HepG2 (cell line): ENCODE measurements around the gene FGD5. TPM values are rescaled to one million over a fixed set of nuclear protein-coding genes. Genes with fewer than 3 reads are reported as not detected.

Source experiments
- ATAC-seq: fragments of 200-7000 bp; cut with Tn5 transposase; 3 replicates; pipeline ENCODE4 v1.9.1; 2020; ENCODE audit warnings: mild to moderate bottlenecking, moderate library complexity
- BruUV-seq: library from RNA; stranded (reverse); fragments of 400-500 nt; replicated peaks from 2 replicates; lab custom pipeline; 2021; lab: Mats Ljungman, UMichigan
- CTCF ChIA-PET: fragments of 300-600 bp; formaldehyde crosslinking; extraction: SDS; loops from one replicate; lab custom pipeline; 2021; ENCODE audit warnings: low total read pairs, inconsistent platforms, low intra/inter-chr PET ratio; lab: Yijun Ruan, JAX
- POLR2A ChIA-PET: fragments of 350-600 bp; sonication (Branson Sonifier 250); formaldehyde crosslinking; loops from one replicate; lab custom pipeline; 2020; ENCODE audit warnings: antibody characterized with exemption, inconsistent platforms; lab: Yijun Ruan, JAX
- DNase-seq: peaks from one replicate; pipeline ENCODE4 v3.0.0-alpha.2; 2015; ENCODE audit warnings: low spot score
- FAIRE-seq: peaks from 3 replicates; lab custom pipeline; 2011; peaks lifted over from hg19 to GRCh38; lab: Jason Lieb, UNC
- H2AFZ ChIP-seq: one replicate; pipeline ENCODE4 v1.6.1; 2011; ENCODE audit warnings: low read length, inconsistent platforms
- H3K27ac ChIP-seq: fragments of 300-600 bp; 3 replicates; pipeline ENCODE4 v1.8.0; 2011; ENCODE audit warnings: mixed run types, mild to moderate bottlenecking, mixed read lengths, low read length, inconsistent platforms; ENCODE audit not compliant: insufficient read depth; ENCODE audit errors: extremely low read length
- H3K27me3 ChIP-seq, 2 experiments: fragments of 200-600 bp in 1 of 2; 2 replicates in 1 of 2; 3 replicates in 1 of 2; pipeline versions ENCODE4 v1.6.0 to v1.8.0; 2011; ENCODE audit warnings: low read length in 2 of 2, mild to moderate bottlenecking in 2 of 2, moderate library complexity in 2 of 2, inconsistent platforms in 1 of 2; ENCODE audit not compliant: insufficient read depth in 2 of 2, control insufficient read depth in 1 of 2
- H3K36me3 ChIP-seq, 2 experiments: fragments of 200-600 bp in 1 of 2; replicated peaks in 1 of 2; 2 replicates in 1 of 2; 3 replicates in 1 of 2; pipeline versions ENCODE4 v1.5.1 to v1.8.0; 2011; ENCODE audit warnings: low read length in 2 of 2, inconsistent platforms in 1 of 2; ENCODE audit not compliant: insufficient read depth in 2 of 2, control insufficient read depth in 1 of 2
- H3K4me1 ChIP-seq: 2 replicates; pipeline ENCODE4 v1.5.1; 2012; ENCODE audit warnings: low read length, inconsistent platforms; ENCODE audit not compliant: insufficient read depth
- H3K4me2 ChIP-seq: 2 replicates; pipeline ENCODE4 v1.6.0; 2011; ENCODE audit warnings: low read depth, low read length, inconsistent platforms
- H3K4me3 ChIP-seq, 3 experiments: fragments of 200-600 bp in 1 of 3; sonication (generic), shearing (Covaris generic) in 1 of 3; replicated peaks in 1 of 3; 2 replicates each; pipeline ENCODE4 v1.5.1; 2011 to 2016; ENCODE audit warnings: low read length in 3 of 3, inconsistent platforms in 2 of 3, low read depth in 2 of 3, mild to moderate bottlenecking in 2 of 3, control low read depth in 1 of 3, mixed read lengths in 1 of 3; ENCODE audit not compliant: insufficient read depth in 1 of 3
- H3K79me2 ChIP-seq: one replicate; pipeline ENCODE4 v1.6.1; 2011; ENCODE audit warnings: low read length, inconsistent platforms; ENCODE audit not compliant: insufficient read depth
- H3K9ac ChIP-seq: 2 replicates; pipeline ENCODE4 v1.6.0; 2011; ENCODE audit warnings: mild to moderate bottlenecking, low read depth, low read length, inconsistent platforms; ENCODE audit not compliant: insufficient read depth
- H3K9me3 ChIP-seq: 2 replicates; pipeline ENCODE4 v1.5.1; 2012; ENCODE audit warnings: mild to moderate bottlenecking, low read length
- H4K20me1 ChIP-seq: 2 replicates; pipeline ENCODE4 v1.6.0; 2011; ENCODE audit warnings: inconsistent platforms, mild to moderate bottlenecking, low read length, moderate library complexity; ENCODE audit not compliant: insufficient read depth
- GMEB1 ChIP-seq: sonication (generic); formaldehyde crosslinking; IDR thresholded peaks from 2 replicates; pipeline ENCODE4 v1.5.1; 2020; ENCODE audit warnings: missing genetic modification reagents, mild to moderate bottlenecking, borderline replicate concordance
- HNRNPK ChIP-seq: fragments of 200-400 bp; formaldehyde crosslinking; IDR thresholded peaks from 2 replicates; pipeline ENCODE4 v1.6.1; 2018; ENCODE audit warnings: low read length, low read depth, moderate library complexity, mild to moderate bottlenecking; ENCODE audit not compliant: poor library complexity, severe bottlenecking
- IRF9 ChIP-seq: sonication (generic); formaldehyde crosslinking; IDR thresholded peaks from 2 replicates; pipeline ENCODE4 v1.8.0; 2022; ENCODE audit warnings: missing genetic modification reagents, mild to moderate bottlenecking, borderline replicate concordance
- NFIB ChIP-seq: sonication (generic); formaldehyde crosslinking; IDR thresholded peaks from 2 replicates; pipeline ENCODE4 v1.9.0; 2021; ENCODE audit warnings: missing genetic modification reagents, mild to moderate bottlenecking, borderline replicate concordance
- RBAK ChIP-seq: sonication (generic); formaldehyde crosslinking; IDR thresholded peaks from 2 replicates; pipeline ENCODE4 v1.5.1; 2020; ENCODE audit warnings: mild to moderate bottlenecking, missing genetic modification reagents
- SATB2 ChIP-seq: sonication (generic); formaldehyde crosslinking; IDR thresholded peaks from 2 replicates; pipeline ENCODE4 v1.5.0; 2020; ENCODE audit warnings: missing genetic modification reagents
- TBX3 ChIP-seq: fragments of 450-650 bp; IDR thresholded peaks from 2 replicates; pipeline ENCODE4 v1.6.1; 2017; ENCODE audit warnings: antibody characterized with exemption, mild to moderate bottlenecking, inconsistent platforms, borderline replicate concordance
- ZBTB8A ChIP-seq: sonication (generic); formaldehyde crosslinking; IDR thresholded peaks from 2 replicates; pipeline ENCODE4 v1.4.0; 2020; ENCODE audit warnings: mild to moderate bottlenecking, low read depth, missing genetic modification reagents, borderline replicate concordance
- ZFP41 ChIP-seq: sonication (generic); formaldehyde crosslinking; IDR thresholded peaks from 2 replicates; pipeline ENCODE4 v1.4.0; 2020; ENCODE audit warnings: mild to moderate bottlenecking, missing genetic modification reagents, borderline replicate concordance
- ZNF232 ChIP-seq: sonication (generic); formaldehyde crosslinking; IDR thresholded peaks from 2 replicates; pipeline ENCODE4 v1.4.0; 2020; ENCODE audit warnings: missing genetic modification reagents, borderline replicate concordance
- ZNF552 ChIP-seq: sonication (generic); formaldehyde crosslinking; IDR thresholded peaks from 2 replicates; pipeline ENCODE4 v1.9.0; 2022; ENCODE audit warnings: missing genetic modification reagents, mild to moderate bottlenecking, borderline replicate concordance
- ZNF615 ChIP-seq: sonication (generic); formaldehyde crosslinking; IDR thresholded peaks from 2 replicates; pipeline ENCODE4 v1.5.0; 2020; ENCODE audit warnings: mild to moderate bottlenecking, missing genetic modification reagents, borderline replicate concordance
- ZNF709 ChIP-seq: sonication (generic); formaldehyde crosslinking; IDR thresholded peaks from 2 replicates; pipeline ENCODE4 v1.5.0; 2020; ENCODE audit warnings: mild to moderate bottlenecking, missing genetic modification reagents
- WGBS: methylation state at CpG from one replicate; pipeline ENCODE4 v1.1.6; 2017; ENCODE audit warnings: low lambda C conversion rate; 5-methylcytosine and 5-hydroxymethylcytosine counted together
- in situ Hi-C: cut with HindIII; loops from 2 replicates; pipeline ENCODE4 v1.10.0; 2017; ENCODE audit warnings: low pct_unique_long_range_greater_than_20kb; ENCODE audit not compliant: extremely low pct_ligation_motif_present
- intact Hi-C: fragments of 100-400 bp; cut with micrococcal nuclease; formaldehyde crosslinking; loops from one replicate; pipeline ENCODE4 v1.10.0; 2022; ENCODE audit not compliant: unreplicated experiment
- polyA plus RNA-seq, 8 experiments: library from polyadenylated mRNA; depleted of rRNA in 3 of 8; stranded (reverse) in 7 of 8; unstranded in 1 of 8; fragments of >200 nt; fragmentation: Illumina TruSeq in 4 of 8; extraction: Trizol in 4 of 8; gene quantifications; 2 replicates each; pipeline versions ENCODE4 v1.2.1 to v1.2.3, GENCODE V29; 2011 to 2016; ENCODE audit warnings: low read depth in 4 of 8, missing spikeins in 1 of 8, mixed read lengths in 1 of 8; ENCODE audit not compliant: insufficient read depth in 1 of 8
- total RNA-seq, 5 experiments: library from RNA; depleted of rRNA; stranded (reverse); fragments of >200 nt; fragmentation: Illumina TruSeq; extraction: Trizol; gene quantifications; 2 replicates each; pipeline ENCODE4 v1.2.3, GENCODE V29; 2016; ENCODE audit warnings: low read depth in 1 of 5
- TF ChIP-seq, protein P1 (sequence below): IDR thresholded peaks from 2 replicates; pipeline ENCODE4 v1.6.1; 2016; ENCODE audit warnings: mild to moderate bottlenecking

Gene FGD5
- total and polyA plus RNA-seq, 2 of the 13 experiments (the other 11 are each of a cell fraction or from before 2014, with no cell fraction given) = 0.17 TPM; not detected in 1

GRCh38 chr3:14922863-14923262 lies 104.1 kb downstream of the FGD5 start (continued):
- no peak for TF ChIP-seq IRF9 (CRISPR knock-in tag)

GRCh38 chr3:14923476-14923875 lies 104.7 kb downstream of the FGD5 start:
- H3K27me3 ChIP-seq = peaks cover 0 to 31% of the 10 kb centered on the region in 2 experiments; a peak in 2 of 5 replicates
- no peak overlapping the region for H3K4me2 ChIP-seq
- ATAC-seq (no peak), DNase-seq (no peak)
- H3K36me3 ChIP-seq = no peaks in the 10 kb centered on the region
- no peaks in the 10 kb centered on the region for H3K9me3 ChIP-seq
- no peak overlapping the region for H3K27ac ChIP-seq
- POLR2A ChIA-PET = no interaction called here
- WGBS = 0% methylated on average over 1 of the region's 6 CpGs
- H3K79me2 ChIP-seq = no peaks in the 10 kb centered on the region
- no peak for TF ChIP-seq NFIB
- TF ChIP-seq ZBTB8A = no peak
- no peak for TF ChIP-seq RBAK
- TF ChIP-seq ZNF552 (CRISPR knock-in tag) = no peak
- no peak for TF ChIP-seq ZNF615 (CRISPR knock-in tag)
- no peak for TF ChIP-seq ZNF709 (CRISPR knock-in tag)
- no peak for TF ChIP-seq SATB2 (CRISPR knock-in tag)
- TF ChIP-seq HNRNPK = no peak
- TF ChIP-seq, protein P1, sequence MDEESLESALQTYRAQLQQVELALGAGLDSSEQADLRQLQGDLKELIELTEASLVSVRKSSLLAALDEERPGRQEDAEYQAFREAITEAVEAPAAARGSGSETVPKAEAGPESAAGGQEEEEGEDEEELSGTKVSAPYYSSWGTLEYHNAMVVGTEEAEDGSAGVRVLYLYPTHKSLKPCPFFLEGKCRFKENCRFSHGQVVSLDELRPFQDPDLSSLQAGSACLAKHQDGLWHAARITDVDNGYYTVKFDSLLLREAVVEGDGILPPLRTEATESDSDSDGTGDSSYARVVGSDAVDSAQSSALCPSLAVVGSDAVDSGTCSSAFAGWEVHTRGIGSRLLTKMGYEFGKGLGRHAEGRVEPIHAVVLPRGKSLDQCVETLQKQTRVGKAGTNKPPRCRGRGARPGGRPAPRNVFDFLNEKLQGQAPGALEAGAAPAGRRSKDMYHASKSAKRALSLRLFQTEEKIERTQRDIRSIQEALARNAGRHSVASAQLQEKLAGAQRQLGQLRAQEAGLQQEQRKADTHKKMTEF = no peak
- TF ChIP-seq GMEB1 = no peak
- TF ChIP-seq ZFP41 (CRISPR knock-in tag) = no peak
- TF ChIP-seq TBX3 = no peak
- TF ChIP-seq ZNF232 (CRISPR knock-in tag) = no peak
- TF ChIP-seq, all 625 proteins: peak for 0
- intact Hi-C loops = loop anchor here (5.0 kb wide), 1 partner anchor 291 kb away; no protein-coding TSS in a partner anchor
- in situ Hi-C loops = loop anchor here (5.0 to 10.0 kb wide), 3 partner anchors 121 to 251 kb away; no protein-coding TSS in a partner anchor
- no peak for FAIRE-seq
- Histone ChIP-seq H3K4me1 (peaks cover 6% of the 10 kb centered on the region; the same call in 1 of the 2 replicates), H3K4me3 (no peak overlapping the region), H2AFZ (no peak overlapping the region), H4K20me1 (no peaks in the 10 kb centered on the region), H3K9ac (no peak overlapping the region)
- BruUV-seq = no TSS peak
- CTCF ChIA-PET = no interaction called here
